Liver (tissue), 3 donors: ENCODE measurements around the gene OPRL1.

ENCODE experiments used
- CTCF ChIP-seq: fragments of 150-350 bp; IDR thresholded peaks from 2 replicates; pipeline ENCODE4 v1.5.1; 2017; ENCODE audit warnings: improper control_type of control experiment, low read depth, low read length; ENCODE audit not compliant: missing input control
- EGR1 ChIP-seq, 2 donors: IDR thresholded peaks; 2 replicates each; pipeline ENCODE4 v1.6.1; 2016 to 2018; ENCODE audit warnings: antibody characterized with exemption in 2 of 2, low read depth in 2 of 2
- RAD21 ChIP-seq, 2 donors: IDR thresholded peaks; 2 replicates each; pipeline ENCODE4 v1.6.1; 2016; ENCODE audit warnings: antibody characterized with exemption in 2 of 2, mild to moderate bottlenecking in 2 of 2
- RXRA ChIP-seq, 2 donors: IDR thresholded peaks; 2 replicates each; pipeline ENCODE4 v1.6.1; 2017 to 2018; ENCODE audit warnings: antibody characterized with exemption in 2 of 2, mild to moderate bottlenecking in 1 of 2
- YY1 ChIP-seq: IDR thresholded peaks from 2 replicates; pipeline ENCODE4 v1.6.1; 2016; ENCODE audit warnings: antibody characterized with exemption, mild to moderate bottlenecking
- ZBTB33 ChIP-seq: IDR thresholded peaks from 2 replicates; pipeline ENCODE4 v1.6.1; 2016; ENCODE audit warnings: antibody characterized with exemption
- donor health status: healthy.
- donor health status: healthy.

GRCh38 chr20:64104667-64105451, 25.0 kb downstream of the OPRL1 start:
- TF ChIP-seq CTCF (no peak), RXRA (IDR thresholded peaks at IDR 0.05) (no peak), YY1 (no peak), EGR1 (IDR thresholded peaks at IDR 0.05; ENCODE audit: low read depth in 2 of 2) (no peak), ZBTB33 (no peak), RAD21 (IDR thresholded peaks at IDR 0.05) (no peak)
